H1 (cell line): ENCODE results near the gene CEP68. TPM values are rescaled to one million over a fixed set of nuclear protein-coding genes. Genes with fewer than 3 reads are reported as not detected.

Source experiments
- CTCF ChIA-PET: fragments of 300-600 bp; sonication (Branson Sonifier 250); formaldehyde crosslinking; loops from one replicate; lab custom pipeline; 2021; ENCODE audit not compliant: partially characterized antibody; lab: Charles Lee
- POLR2A ChIA-PET: fragments of 300-600 bp; sonication (Branson Sonifier 250); formaldehyde crosslinking; loops from one replicate; lab custom pipeline; 2021; ENCODE audit warnings: inconsistent platforms; ENCODE audit not compliant: partially characterized antibody; lab: Charles Lee
- DNase-seq, 2 experiments: peaks; one replicate each; pipeline versions ENCODE4 v3.0.0 to v3.0.0-alpha.2; 2010 to 2022; ENCODE audit warnings: low spot score in 2 of 2, low read depth in 1 of 2, mixed read lengths in 1 of 2
- FAIRE-seq: peaks from 2 replicates; lab custom pipeline; 2011; peaks lifted over from hg19 to GRCh38; lab: Jason Lieb, UNC
- H2AFZ ChIP-seq: 2 replicates; pipeline ENCODE4 v1.8.1; 2012; ENCODE audit warnings: low read length, inconsistent platforms
- H2AK5ac ChIP-seq: 2 replicates; pipeline ENCODE4 v1.6.1; 2013; ENCODE audit warnings: low read depth, low read length
- H2BK120ac ChIP-seq: replicated peaks from 2 replicates; pipeline ENCODE3; 2013; ENCODE audit warnings: low read depth, low read length, inconsistent platforms
- H2BK12ac ChIP-seq: 2 replicates; pipeline ENCODE4 v1.6.1; 2013; ENCODE audit warnings: low read depth, low read length
- H2BK15ac ChIP-seq: 2 replicates; pipeline ENCODE4 v1.6.1; 2013; ENCODE audit warnings: low read length
- H2BK20ac ChIP-seq: 2 replicates; pipeline ENCODE4 v1.6.1; 2013; ENCODE audit warnings: low read length
- H2BK5ac ChIP-seq: 2 replicates; pipeline ENCODE4 v1.6.1; 2013; ENCODE audit warnings: low read depth, low read length
- H3K14ac ChIP-seq: 2 replicates; pipeline ENCODE4 v1.6.1; 2013; ENCODE audit warnings: inconsistent platforms; ENCODE audit not compliant: insufficient read length
- H3K18ac ChIP-seq: 2 replicates; pipeline ENCODE4 v1.6.1; 2013; ENCODE audit warnings: low read length; ENCODE audit errors: extremely low read depth
- H3K23ac ChIP-seq: 2 replicates; pipeline ENCODE4 v1.6.1; 2013; ENCODE audit warnings: inconsistent platforms; ENCODE audit not compliant: insufficient read length
- H3K23me2 ChIP-seq: 2 replicates; pipeline ENCODE4 v1.6.1; 2013; ENCODE audit warnings: low read depth, low read length
- H3K27ac ChIP-seq: 2 replicates; pipeline ENCODE4 v1.6.1; 2011; ENCODE audit warnings: low read depth, low read length, inconsistent platforms
- H3K27me3 ChIP-seq, 4 experiments: replicated peaks in 1 of 4; 1 replicate in 1 of 4; 2 replicates in 3 of 4; pipeline versions ENCODE4 v1.6.1 to v1.8.1; 2011 to 2013; ENCODE audit warnings: low read length in 3 of 4, mild to moderate bottlenecking in 3 of 4, inconsistent platforms in 2 of 4, mixed read lengths in 2 of 4, moderate library complexity in 1 of 4; ENCODE audit not compliant: control insufficient read depth in 3 of 4, insufficient read depth in 3 of 4; ENCODE audit errors: extremely low read depth in 1 of 4
- H3K36me3 ChIP-seq, 4 experiments: 2 replicates each; pipeline versions ENCODE4 v1.6.1 to v1.8.1; 2011 to 2013; ENCODE audit warnings: mild to moderate bottlenecking in 4 of 4, low read length in 3 of 4, moderate library complexity in 2 of 4, control low read depth in 1 of 4, inconsistent platforms in 1 of 4; ENCODE audit not compliant: insufficient read depth in 4 of 4, control insufficient read depth in 2 of 4
- H3K4ac ChIP-seq: replicated peaks from 2 replicates; pipeline ENCODE3; 2013; ENCODE audit warnings: low read length, low read depth, mixed read lengths, inconsistent platforms; ENCODE audit not compliant: insufficient read length
- H3K4me1 ChIP-seq, 4 experiments: replicated peaks in 1 of 4; 1 replicate in 1 of 4; 2 replicates in 3 of 4; pipeline versions ENCODE4 v1.6.1 to v1.8.1; 2011 to 2013; ENCODE audit warnings: low read length in 3 of 4, inconsistent platforms in 2 of 4, mixed read lengths in 1 of 4; ENCODE audit not compliant: insufficient read depth in 4 of 4, control insufficient read depth in 3 of 4
- H3K4me2 ChIP-seq, 2 experiments: 2 replicates each; pipeline versions ENCODE4 v1.6.1 to v1.8.1; 2011 to 2013; ENCODE audit warnings: low read depth in 2 of 2, low read length in 2 of 2, control low read depth in 1 of 2, inconsistent platforms in 1 of 2, mild to moderate bottlenecking in 1 of 2; ENCODE audit not compliant: insufficient read depth in 1 of 2
- H3K4me3 ChIP-seq, 4 experiments: fragments of 200-600, 300-600 bp in 1 of 4; sonication (generic), shearing (Covaris generic), sonication (Bioruptor Twin) in 1 of 4; 2 replicates each; pipeline versions ENCODE4 v1.5.1 to v1.8.1; 2011 to 2016; ENCODE audit warnings: low read length in 4 of 4, low read depth in 3 of 4, control low read depth in 2 of 4, inconsistent platforms in 2 of 4, mild to moderate bottlenecking in 2 of 4, mixed read lengths in 1 of 4, moderate library complexity in 1 of 4; ENCODE audit not compliant: insufficient read depth in 2 of 4; ENCODE audit errors: extremely low read depth in 1 of 4
- H3K56ac ChIP-seq: replicated peaks from 2 replicates; pipeline ENCODE3; 2013; ENCODE audit warnings: low read depth, mild to moderate bottlenecking, mixed read lengths, low read length, inconsistent platforms; ENCODE audit not compliant: insufficient read length
- H3K79me1 ChIP-seq: 2 replicates; pipeline ENCODE4 v1.6.1; 2013; ENCODE audit warnings: low read depth, low read length, control low read depth
- H3K79me2 ChIP-seq, 2 experiments: 2 replicates each; pipeline versions ENCODE4 v1.6.1 to v1.8.1; 2012 to 2013; ENCODE audit warnings: low read length in 2 of 2, mild to moderate bottlenecking in 2 of 2, inconsistent platforms in 1 of 2; ENCODE audit not compliant: insufficient read depth in 2 of 2, control insufficient read depth in 1 of 2
- H3K9ac ChIP-seq, 4 experiments: replicated peaks in 1 of 4; 1 replicate in 1 of 4; 2 replicates in 3 of 4; pipeline versions ENCODE4 v1.6.1 to v1.8.1; 2011 to 2013; ENCODE audit warnings: low read depth in 3 of 4, low read length in 3 of 4, control low read depth in 2 of 4, mild to moderate bottlenecking in 2 of 4, moderate library complexity in 2 of 4, inconsistent platforms in 1 of 4; ENCODE audit errors: extremely low read depth in 1 of 4
- H3K9me3 ChIP-seq, 2 experiments: 2 replicates each; pipeline versions ENCODE4 v1.6.1 to v1.8.1; 2012 to 2013; ENCODE audit warnings: mild to moderate bottlenecking in 2 of 2, moderate library complexity in 2 of 2, control low read depth in 1 of 2, inconsistent platforms in 1 of 2, low read depth in 1 of 2, low read length in 1 of 2, mixed read lengths in 1 of 2; ENCODE audit not compliant: insufficient read depth in 2 of 2
- H4K20me1 ChIP-seq, 2 experiments: replicated peaks in 1 of 2; 2 replicates each; pipeline versions ENCODE3 to v1.8.1; 2011 to 2013; ENCODE audit warnings: inconsistent platforms in 2 of 2, low read length in 2 of 2, mild to moderate bottlenecking in 1 of 2; ENCODE audit not compliant: insufficient read depth in 2 of 2, control insufficient read depth in 1 of 2
- H4K5ac ChIP-seq: 2 replicates; pipeline ENCODE4 v1.6.1; 2013; ENCODE audit warnings: low read length, low read depth, mixed read lengths, inconsistent platforms; ENCODE audit not compliant: insufficient read length
- H4K8ac ChIP-seq: 2 replicates; pipeline ENCODE4 v1.8.0; 2013; ENCODE audit warnings: mild to moderate bottlenecking, moderate library complexity, low read length, inconsistent platforms; ENCODE audit not compliant: insufficient read depth; ENCODE audit errors: extremely low read depth
- H4K91ac ChIP-seq: replicated peaks from 2 replicates; pipeline ENCODE3; 2013; ENCODE audit warnings: low read length, mixed read lengths, inconsistent platforms; ENCODE audit not compliant: insufficient read length
- CBX8 ChIP-seq: fragments of 300-800, 300-1000 bp; sonication (generic); IDR thresholded peaks from 2 replicates; pipeline ENCODE4 v1.7.1; 2016; ENCODE audit warnings: low read depth, low read length, borderline replicate concordance
- CREB1 ChIP-seq: IDR thresholded peaks from 2 replicates; pipeline ENCODE4 v1.6.1; 2012; ENCODE audit warnings: inconsistent platforms
- EGR1 ChIP-seq: IDR thresholded peaks from 2 replicates; pipeline ENCODE4 v1.6.1; 2011; ENCODE audit warnings: low read depth, low read length, borderline replicate concordance
- HDAC2 ChIP-seq, 2 experiments: fragments of 300-600 bp in 1 of 2; sonication (generic) in 1 of 2; IDR thresholded peaks; 2 replicates each; pipeline ENCODE4 v1.6.1; 2011 to 2012; ENCODE audit warnings: low read depth in 2 of 2, low read length in 2 of 2, mild to moderate bottlenecking in 2 of 2, moderate library complexity in 2 of 2, borderline replicate concordance in 1 of 2, inconsistent platforms in 1 of 2
- JUND ChIP-seq: IDR thresholded peaks from 2 replicates; pipeline ENCODE4 v1.6.1; 2011; ENCODE audit warnings: mild to moderate bottlenecking, improper control_type of control experiment, low read length
- KDM4A ChIP-seq: IDR thresholded peaks from one replicate; pipeline ENCODE4 v1.7.1; 2012; ENCODE audit warnings: low read depth, mild to moderate bottlenecking, moderate library complexity, low read length, inconsistent platforms; ENCODE audit not compliant: severe bottlenecking
- POU5F1 ChIP-seq: IDR thresholded peaks from 2 replicates; pipeline ENCODE4 v1.6.1; 2011; ENCODE audit warnings: low read depth, mild to moderate bottlenecking, low read length, moderate library complexity
- RAD21 ChIP-seq, 2 experiments: IDR thresholded peaks in 1 of 2; conservative IDR thresholded peaks in 1 of 2; 2 replicates each; pipeline ENCODE4 v1.6.1; 2011; ENCODE audit warnings: low read depth in 2 of 2, low read length in 2 of 2, improper control_type of control experiment in 1 of 2, inconsistent platforms in 1 of 2, mild to moderate bottlenecking in 1 of 2, moderate library complexity in 1 of 2
- RXRA ChIP-seq: IDR thresholded peaks from 2 replicates; pipeline ENCODE4 v1.6.1; 2011; ENCODE audit warnings: low read depth, mild to moderate bottlenecking, low read length, moderate library complexity; ENCODE audit not compliant: insufficient read depth
- SIX5 ChIP-seq: IDR thresholded peaks from 2 replicates; pipeline ENCODE4 v1.6.1; 2011; ENCODE audit warnings: mild to moderate bottlenecking, low read depth, low read length
- SP4 ChIP-seq: IDR thresholded peaks from 2 replicates; pipeline ENCODE4 v1.6.1; 2012; ENCODE audit warnings: low read length, inconsistent platforms
- TAF7 ChIP-seq: optimal IDR thresholded peaks from 2 replicates; pipeline ENCODE3; 2011; ENCODE audit warnings: low read depth, mild to moderate bottlenecking, inconsistent platforms, low read length, moderate library complexity, borderline replicate concordance
- YY1 ChIP-seq: IDR thresholded peaks from 2 replicates; pipeline ENCODE4 v1.6.1; 2011; ENCODE audit warnings: low read depth, mild to moderate bottlenecking, low read length
- WGBS, 2 experiments: shearing (Covaris generic) in 1 of 2; methylation state at CpG; one replicate each; pipeline versions ENCODE4 v1.1.6 to v1.1.7; 2013 to 2015; ENCODE audit warnings: low lambda C conversion rate in 2 of 2, mixed read lengths in 2 of 2, inconsistent platforms in 1 of 2, low coverage in 1 of 2, missing lambda C conversion rate in 1 of 2; ENCODE audit not compliant: insufficient replicate concordance in 2 of 2, insufficient coverage in 1 of 2, insufficient read length in 1 of 2; ENCODE audit errors: extremely low coverage in 1 of 2, missing lambda C conversion rate in 1 of 2; 5-methylcytosine and 5-hydroxymethylcytosine counted together
- polyA plus RNA-seq, 7 experiments: library from polyadenylated mRNA; depleted of rRNA in 3 of 7; stranded (reverse) in 5 of 7; unstranded in 2 of 7; fragments of >200 nt in 5 of 7; fragments of 200-250 nt in 2 of 7; gene quantifications; 1 replicate in 5 of 7; 2 replicates in 1 of 7; 4 replicates in 1 of 7; pipeline versions ENCODE4 v1.2.1 to v1.2.3, GENCODE V29; 2011 to 2013; ENCODE audit warnings: missing spikeins in 2 of 7, mixed read lengths in 2 of 7
- total RNA-seq: library from RNA; stranded (reverse); fragmentation: NEBNext Ultra II Directional; extraction: Animal tissue kit (Norgen Biotek cat#: 25700); gene quantifications from 2 replicates; pipeline ENCODE4 v1.2.1, GENCODE V29; 2021

CEP68 gene
- total and polyA plus RNA-seq, 2 of the 8 experiments (the other 6 are each of a cell fraction or from before 2014, with no cell fraction given): 23.2 to 24.7 TPM

GRCh38 chr2:65053199-65053598 lies 3.0 kb upstream of the CEP68 start:
- Histone ChIP-seq H3K9me3 (peaks cover 2 to 4% of the 10 kb centered on the region in 2 experiments), H4K20me1 (no peaks in the 10 kb centered on the region), H2BK20ac (no peak overlapping the region), H3K9ac (no peak overlapping the region), H2AFZ (no peak overlapping the region), H3K36me3 (no peaks in the 10 kb centered on the region; a peak in 2 of 8 replicates), H3K79me1 (peaks cover 8% of the 10 kb centered on the region; the same call in 1 of the 2 replicates), H4K5ac (no peak overlapping the region), H3K27ac (no peak overlapping the region), H3K14ac (no peak overlapping the region), H2BK5ac (no peak overlapping the region), H3K23me2 (peaks cover 9% of the 10 kb centered on the region), H2BK120ac (no peak overlapping the region), H2BK15ac (no peak overlapping the region), H3K56ac (no peak overlapping the region), H3K23ac (no peak overlapping the region), H4K91ac (no peak overlapping the region), H4K8ac (no peak overlapping the region), H3K4me1 (peaks cover 0 to 10% (median 3%) of the 10 kb centered on the region in 4 experiments; a peak in 4 of 7 replicates), H2BK12ac (0 out of 2 replicates have a peak overlapping the region, but pooled peaks have one; percentile 12), H3K4me3 (no peak overlapping the region), H3K4me2 (no peak overlapping the region), H3K79me2 (peaks cover 4 to 15% of the 10 kb centered on the region in 2 experiments; a peak in 3 of 4 replicates), H2AK5ac (0 out of 2 replicates have a peak overlapping the region, but pooled peaks have one; percentile 6), H3K4ac (no peak overlapping the region), H3K18ac (no peak overlapping the region), H3K27me3 (peaks cover 0 to 3% (median 1%) of the 10 kb centered on the region in 4 experiments; a peak in 1 of 7 replicates)
- POLR2A ChIA-PET: interaction anchor here (2.3 to 8.1 kb wide), 2 partner anchors 7 to 16 kb away, joined by 4 to 84 read pairs; no protein-coding TSS in a partner anchor
- FAIRE-seq: no peak
- CTCF ChIA-PET: no interaction called here
- 62% methylated on average over 1 of the region's 1 CpG; no CpG with 5 or more reads in 1 of the 2 experiments for WGBS, 2 experiments
- DNase-seq: no peak
- TF ChIP-seq CBX8 (no peak), KDM4A (no peak), HDAC2 (IDR thresholded peaks at IDR 0.05; ENCODE audit: borderline replicate concordance in 1 of 2, low read depth in 2 of 2, low read length in 2 of 2) (no peak), SIX5 (no peak), TAF7 (no peak), JUND (no peak), RXRA (no peak), RAD21 (IDR thresholded peaks at IDR 0.05 in 1 of 2, conservative IDR thresholded peaks at IDR 0.05 in 1 of 2; ENCODE audit: low read depth in 2 of 2, low read length in 2 of 2) (no peak), EGR1 (no peak), POU5F1 (no peak), CREB1 (no peak), SP4 (no peak), YY1 (no peak)
